SK-N-SH (cell line): ENCODE results near the gene CFAP69. TPM values are rescaled to one million over a fixed set of nuclear protein-coding genes. Genes with fewer than 3 reads are reported as not detected.

Source experiments
- CTCF ChIA-PET: fragments of 300-600, 350-600 bp; formaldehyde crosslinking; extraction: SDS; loops from one replicate; lab custom pipeline; 2021; lab: Yijun Ruan, JAX
- POLR2A ChIA-PET: fragments of 350-600 bp; sonication (Branson Sonifier 250); formaldehyde crosslinking; extraction: SDS; loops from one replicate; lab custom pipeline; 2020; ENCODE audit warnings: antibody characterized with exemption, inconsistent platforms; lab: Yijun Ruan, JAX
- DNase-seq: peaks from one replicate; pipeline ENCODE4 v3.0.0; 2012
- H2AFZ ChIP-seq: fragments of 200-600 bp; sonication (generic); 2 replicates; pipeline ENCODE4 v1.8.1; 2016; ENCODE audit warnings: antibody characterized with exemption, mild to moderate bottlenecking, low read depth
- H3F3A ChIP-seq: fragments of 200-600 bp; sonication (generic); replicated peaks from 2 replicates; pipeline ENCODE3; 2016; ENCODE audit warnings: antibody characterized with exemption, mild to moderate bottlenecking; ENCODE audit not compliant: insufficient read depth
- H3K27ac ChIP-seq, 2 experiments: fragments of 200-500 bp in 1 of 2; fragments of 200-600 bp in 1 of 2; sonication (Bioruptor generic) in 1 of 2; sonication (generic), shearing (Covaris generic) in 1 of 2; 2 replicates each; pipeline versions ENCODE4 v1.5.1 to v1.6.1; 2014 to 2016; ENCODE audit warnings: low read depth in 2 of 2, inconsistent platforms in 1 of 2, low read length in 1 of 2, mild to moderate bottlenecking in 1 of 2, mixed read lengths in 1 of 2
- H3K27me3 ChIP-seq: fragments of 200-600 bp; sonication (generic), shearing (Covaris generic); 2 replicates; pipeline ENCODE4 v1.6.1; 2016; ENCODE audit warnings: mixed run types; ENCODE audit not compliant: insufficient read depth
- H3K36me3 ChIP-seq, 2 experiments: fragments of 200-500 bp in 1 of 2; fragments of 200-600 bp in 1 of 2; sonication (Bioruptor generic) in 1 of 2; sonication (generic) in 1 of 2; replicated peaks in 1 of 2; 2 replicates each; pipeline versions ENCODE3 to v1.5.1; 2014 to 2016; ENCODE audit warnings: low read length in 1 of 2, mild to moderate bottlenecking in 1 of 2; ENCODE audit not compliant: insufficient read depth in 2 of 2, control insufficient read depth in 1 of 2
- H3K4me1 ChIP-seq, 2 experiments: fragments of 200-500 bp in 1 of 2; fragments of 200-600 bp in 1 of 2; sonication (Bioruptor generic) in 1 of 2; sonication (generic), shearing (Covaris generic) in 1 of 2; 2 replicates each; pipeline versions ENCODE4 v1.5.1 to v1.6.1; 2014 to 2016; ENCODE audit warnings: low read depth in 1 of 2, low read length in 1 of 2, mixed run types in 1 of 2; ENCODE audit not compliant: insufficient read depth in 2 of 2, control insufficient read depth in 1 of 2
- H3K4me2 ChIP-seq: fragments of 200-600 bp; sonication (generic), shearing (Covaris generic); 2 replicates; pipeline ENCODE4 v1.6.1; 2017; ENCODE audit warnings: mixed run types
- H3K4me3 ChIP-seq, 2 experiments: fragments of 200-500 bp in 1 of 2; fragments of 200-600 bp in 1 of 2; sonication (Bioruptor generic) in 1 of 2; sonication (generic), shearing (Covaris generic) in 1 of 2; 2 replicates each; pipeline versions ENCODE4 v1.5.1 to v1.8.1; 2014 to 2016; ENCODE audit warnings: low read depth in 2 of 2, inconsistent platforms in 1 of 2, low read length in 1 of 2, mild to moderate bottlenecking in 1 of 2, mixed read lengths in 1 of 2, moderate library complexity in 1 of 2
- H3K79me2 ChIP-seq: fragments of 200-600 bp; sonication (generic); 2 replicates; pipeline ENCODE4 v1.8.1; 2017; ENCODE audit warnings: mild to moderate bottlenecking; ENCODE audit not compliant: insufficient read depth
- H3K9ac ChIP-seq: fragments of 200-600 bp; sonication (generic); 2 replicates; pipeline ENCODE4 v1.6.1; 2017; ENCODE audit warnings: mixed run types
- H3K9me2 ChIP-seq: fragments of 200-600 bp; sonication (generic); 2 replicates; pipeline ENCODE4 v1.6.1; 2017; ENCODE audit warnings: mixed run types
- H3K9me3 ChIP-seq: fragments of 200-600 bp; sonication (generic); 2 replicates; pipeline ENCODE4 v1.6.1; 2017; ENCODE audit warnings: mixed run types, mild to moderate bottlenecking, moderate library complexity
- H4K20me1 ChIP-seq: fragments of 200-600 bp; sonication (generic); 2 replicates; pipeline ENCODE4 v1.6.1; 2017; ENCODE audit warnings: mild to moderate bottlenecking, mixed run types; ENCODE audit not compliant: insufficient read depth
- CHD2 ChIP-seq: fragments of 150-350 bp; IDR thresholded peaks from 2 replicates; pipeline ENCODE4 v1.6.1; 2018; ENCODE audit warnings: low read length; ENCODE audit not compliant: partially characterized antibody
- ELF1 ChIP-seq: IDR thresholded peaks from 2 replicates; pipeline ENCODE4 v1.4.0; 2012
- EP300 ChIP-seq, 2 experiments: IDR thresholded peaks; 2 replicates each; pipeline versions ENCODE4 v1.4.0 to v1.6.1; 2012; ENCODE audit warnings: borderline replicate concordance in 1 of 2, low read depth in 1 of 2, low read length in 1 of 2
- FOXJ3 ChIP-seq: sonication (generic); formaldehyde crosslinking; IDR thresholded peaks from 2 replicates; pipeline ENCODE4 v1.5.1; 2020; ENCODE audit warnings: mild to moderate bottlenecking, missing genetic modification reagents
- GABPA ChIP-seq: IDR thresholded peaks from 2 replicates; pipeline ENCODE4 v1.4.0; 2012; ENCODE audit warnings: low read depth, mild to moderate bottlenecking
- GATA2 ChIP-seq: sonication (generic); formaldehyde crosslinking; IDR thresholded peaks from 2 replicates; pipeline ENCODE4 v1.5.0; 2020; ENCODE audit warnings: mild to moderate bottlenecking, missing genetic modification reagents
- NFIC ChIP-seq: IDR thresholded peaks from 2 replicates; pipeline ENCODE4 v1.4.0; 2012; ENCODE audit warnings: borderline replicate concordance
- NRF1 ChIP-seq: IDR thresholded peaks from 2 replicates; pipeline ENCODE4 v1.6.1; 2012; ENCODE audit warnings: low read depth, mild to moderate bottlenecking, low read length
- RCOR1 ChIP-seq: fragments of 150-350 bp; IDR thresholded peaks from 2 replicates; pipeline ENCODE4 v1.6.1; 2017; ENCODE audit warnings: antibody characterized with exemption, low read length
- RFX5 ChIP-seq: IDR thresholded peaks from 2 replicates; pipeline ENCODE4 v1.6.1; 2012; ENCODE audit warnings: mild to moderate bottlenecking, improper control_type of control experiment, low read length
- SIN3A ChIP-seq: IDR thresholded peaks from 2 replicates; pipeline ENCODE4 v1.6.1; 2012; ENCODE audit warnings: low read depth, mild to moderate bottlenecking, low read length, moderate library complexity, borderline replicate concordance
- TAF1 ChIP-seq: IDR thresholded peaks from 2 replicates; pipeline ENCODE4 v1.6.1; 2012; ENCODE audit warnings: low read depth, mild to moderate bottlenecking, low read length, moderate library complexity, borderline replicate concordance
- TCF12 ChIP-seq: IDR thresholded peaks from 2 replicates; pipeline ENCODE4 v1.4.0; 2012
- YY1 ChIP-seq: IDR thresholded peaks from 2 replicates; pipeline ENCODE4 v1.4.0; 2012; ENCODE audit warnings: low read depth, mild to moderate bottlenecking
- WGBS: methylation state at CpG from one replicate; pipeline ENCODE4 v1.1.6; 2017; ENCODE audit warnings: low lambda C conversion rate; 5-methylcytosine and 5-hydroxymethylcytosine counted together
- polyA plus RNA-seq, 3 experiments: library from polyadenylated mRNA; depleted of rRNA; stranded (reverse); fragments of >200 nt; gene quantifications; 2 replicates each; pipeline ENCODE4 v1.2.3, GENCODE V29; 2012
- TF ChIP-seq, protein P1 (sequence below): IDR thresholded peaks from 2 replicates; pipeline ENCODE4 v1.4.0; 2012; ENCODE audit warnings: low read depth, borderline replicate concordance
- TF ChIP-seq, protein P2 (sequence below): IDR thresholded peaks from 2 replicates; pipeline ENCODE4 v1.4.0; 2012; ENCODE audit warnings: low read depth
- TF ChIP-seq, protein P3 (sequence below): fragments of 200-600 bp; sonication (generic); IDR thresholded peaks from 2 replicates; pipeline ENCODE4 v1.6.1; 2017; ENCODE audit warnings: antibody characterized with exemption, mild to moderate bottlenecking, moderate library complexity
- TF ChIP-seq, protein P4 (sequence below): fragments of 150-350 bp; IDR thresholded peaks from 2 replicates; pipeline ENCODE4 v1.6.1; 2017; ENCODE audit warnings: antibody characterized with exemption, low read length, low read depth, borderline replicate concordance

CFAP69 gene
- polyA plus RNA-seq, 1 of the 3 experiments (the other 2 are of a cell fraction) = 2.3 TPM

DNA sequence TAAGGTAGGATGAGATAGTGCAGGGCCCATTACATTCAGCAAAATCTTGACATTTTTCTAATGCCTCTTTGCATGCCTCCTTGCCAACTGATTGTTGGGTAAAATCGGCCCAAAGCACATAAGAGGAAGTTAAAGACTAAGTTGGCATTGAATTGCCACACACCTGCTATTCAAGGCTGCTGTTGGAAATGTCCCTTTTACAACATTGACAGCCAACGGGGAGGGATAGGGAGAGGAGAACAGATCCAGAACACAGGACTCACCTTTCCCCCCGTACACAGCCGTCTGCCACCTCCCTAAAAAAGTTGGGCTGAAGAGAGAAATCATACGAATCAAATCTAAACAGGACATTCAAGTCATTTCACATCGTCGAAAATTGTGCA is 75.4 kb downstream of the CFAP69 start:
- no peak for DNase-seq
- peaks cover 0 to 10% of the 10 kb centered on the region in 2 experiments; a peak in 2 of 4 replicates for H3K4me1 ChIP-seq
- no peaks in the 10 kb centered on the region for H3K9me2 ChIP-seq
- H2AFZ ChIP-seq = peak overlapping the region; percentile 64; the same call in 1 of the 2 replicates
- H3K4me2 ChIP-seq = peak overlapping the region; percentile 86
- H3K36me3 ChIP-seq = no peaks in the 10 kb centered on the region
- peaks cover 6% of the 10 kb centered on the region; the same call in 1 of the 2 replicates for H3K27me3 ChIP-seq
- no peaks in the 10 kb centered on the region for H3F3A ChIP-seq
- CTCF ChIA-PET = interaction anchor here (0.6 to 3.2 kb wide), 5 partner anchors 8 to 166 kb away, joined by 3 to 15 read pairs (median 3); partner anchors contain the start of gene STEAP1
- no peak overlapping the region for H3K9ac ChIP-seq
- H4K20me1 ChIP-seq = no peaks in the 10 kb centered on the region
- peak overlapping the region; percentile 54 to 58 for H3K4me3 ChIP-seq
- POLR2A ChIA-PET = interaction anchor here (0.6 kb wide), 1 partner anchor 31 kb away, joined by 3 read pairs; no protein-coding TSS in a partner anchor
- H3K9me3 ChIP-seq = no peaks in the 10 kb centered on the region
- TF ChIP-seq FOXJ3 (no peak), EP300 (IDR thresholded peaks at IDR 0.05; ENCODE audit: borderline replicate concordance in 1 of 2, low read depth in 1 of 2, low read length in 1 of 2) (no peak), GABPA (no peak)
- 23% methylated on average over 7 of the region's 7 CpGs for WGBS
- H3K79me2 ChIP-seq = no peaks in the 10 kb centered on the region
- no peak overlapping the region for H3K27ac ChIP-seq

GRCh38 chr7:90320801-90321494 is 76.0 kb downstream of the CFAP69 start, which contains the start of gene FAM237B:
Gene FAM237B, minus strand, starts transcription at chr7:90321304. Its CDS starts 1,556 bp downstream, at chr7:90319748.
- peak within 1 kb of the TSS; percentile 54 to 58 for H3K4me3 ChIP-seq
- no peaks in the 10 kb centered on the region for H3K79me2 ChIP-seq
- peak; percentile 84 for DNase-seq
- no peaks in the 10 kb centered on the region for H3K9me3 ChIP-seq
- no peaks in the 10 kb centered on the region for H3K9me2 ChIP-seq
- no peaks in the 10 kb centered on the region for H3F3A ChIP-seq
- H3K4me2 ChIP-seq = peak within 1 kb of the TSS; percentile 86
- no peak within 1 kb of the TSS for H3K27ac ChIP-seq
- 6% methylated on average over 23 of the region's 62 CpGs for WGBS
- POLR2A ChIA-PET = interaction anchor here (0.6 kb wide), 1 partner anchor 30 kb away, joined by 3 read pairs; no protein-coding TSS in a partner anchor
- peaks cover 0 to 10% of the 10 kb centered on the region in 2 experiments; a peak in 2 of 4 replicates for H3K4me1 ChIP-seq
- no peak within 1 kb of the TSS for H3K9ac ChIP-seq
- peak within 1 kb of the TSS; percentile 64; the same call in 1 of the 2 replicates for H2AFZ ChIP-seq
- CTCF ChIA-PET = interaction anchor here (0.6 to 3.2 kb wide), 7 partner anchors 9 to 167 kb away, joined by 3 to 15 read pairs (median 3); partner anchors contain the start of gene STEAP1
- peaks cover 6% of the 10 kb centered on the region; the same call in 1 of the 2 replicates for H3K27me3 ChIP-seq
- no peaks in the 10 kb centered on the region for H3K36me3 ChIP-seq
- no peaks in the 10 kb centered on the region for H4K20me1 ChIP-seq
- TF ChIP-seq CHD2 (no peak), YY1 (no peak), NFIC (no peak), SIN3A (no peak), NRF1 (no peak), TCF12 (no peak), GABPA (no peak), TAF1 (no peak), RFX5 (no peak), RCOR1 (no peak), GATA2 (CRISPR knock-in tag) (no peak), ELF1 (no peak)
- TF ChIP-seq, protein P1, sequence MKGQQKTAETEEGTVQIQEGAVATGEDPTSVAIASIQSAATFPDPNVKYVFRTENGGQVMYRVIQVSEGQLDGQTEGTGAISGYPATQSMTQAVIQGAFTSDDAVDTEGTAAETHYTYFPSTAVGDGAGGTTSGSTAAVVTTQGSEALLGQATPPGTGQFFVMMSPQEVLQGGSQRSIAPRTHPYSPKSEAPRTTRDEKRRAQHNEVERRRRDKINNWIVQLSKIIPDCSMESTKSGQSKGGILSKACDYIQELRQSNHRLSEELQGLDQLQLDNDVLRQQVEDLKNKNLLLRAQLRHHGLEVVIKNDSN = no peak
- TF ChIP-seq, protein P2, sequence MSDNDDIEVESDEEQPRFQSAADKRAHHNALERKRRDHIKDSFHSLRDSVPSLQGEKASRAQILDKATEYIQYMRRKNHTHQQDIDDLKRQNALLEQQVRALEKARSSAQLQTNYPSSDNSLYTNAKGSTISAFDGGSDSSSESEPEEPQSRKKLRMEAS = no peak
- TF ChIP-seq, protein P3, sequence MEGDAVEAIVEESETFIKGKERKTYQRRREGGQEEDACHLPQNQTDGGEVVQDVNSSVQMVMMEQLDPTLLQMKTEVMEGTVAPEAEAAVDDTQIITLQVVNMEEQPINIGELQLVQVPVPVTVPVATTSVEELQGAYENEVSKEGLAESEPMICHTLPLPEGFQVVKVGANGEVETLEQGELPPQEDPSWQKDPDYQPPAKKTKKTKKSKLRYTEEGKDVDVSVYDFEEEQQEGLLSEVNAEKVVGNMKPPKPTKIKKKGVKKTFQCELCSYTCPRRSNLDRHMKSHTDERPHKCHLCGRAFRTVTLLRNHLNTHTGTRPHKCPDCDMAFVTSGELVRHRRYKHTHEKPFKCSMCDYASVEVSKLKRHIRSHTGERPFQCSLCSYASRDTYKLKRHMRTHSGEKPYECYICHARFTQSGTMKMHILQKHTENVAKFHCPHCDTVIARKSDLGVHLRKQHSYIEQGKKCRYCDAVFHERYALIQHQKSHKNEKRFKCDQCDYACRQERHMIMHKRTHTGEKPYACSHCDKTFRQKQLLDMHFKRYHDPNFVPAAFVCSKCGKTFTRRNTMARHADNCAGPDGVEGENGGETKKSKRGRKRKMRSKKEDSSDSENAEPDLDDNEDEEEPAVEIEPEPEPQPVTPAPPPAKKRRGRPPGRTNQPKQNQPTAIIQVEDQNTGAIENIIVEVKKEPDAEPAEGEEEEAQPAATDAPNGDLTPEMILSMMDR = no peak
- TF ChIP-seq, protein P4, sequence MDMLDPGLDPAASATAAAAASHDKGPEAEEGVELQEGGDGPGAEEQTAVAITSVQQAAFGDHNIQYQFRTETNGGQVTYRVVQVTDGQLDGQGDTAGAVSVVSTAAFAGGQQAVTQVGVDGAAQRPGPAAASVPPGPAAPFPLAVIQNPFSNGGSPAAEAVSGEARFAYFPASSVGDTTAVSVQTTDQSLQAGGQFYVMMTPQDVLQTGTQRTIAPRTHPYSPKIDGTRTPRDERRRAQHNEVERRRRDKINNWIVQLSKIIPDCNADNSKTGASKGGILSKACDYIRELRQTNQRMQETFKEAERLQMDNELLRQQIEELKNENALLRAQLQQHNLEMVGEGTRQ = no peak
- TF ChIP-seq, all 33 proteins: peak for 0
